Stimulated activated CD8-positive, alpha-beta memory T cell treated with anti-CD3 and anti-CD28 coated beads, Interleukin-15, amount 100 ng/mL, for 24 hours (primary cell): Measurements from ENCODE around the gene MS4A6A.
"Not testable (repeated sequence)": the region's sequence is repeated elsewhere in the genome, so short reads cannot be mapped to it uniquely, and the experiment has no call there.

Experiments
- DNase-seq: peaks from one replicate; pipeline ENCODE4 v3.0.0-alpha.2; 2020; ENCODE audit warnings: low read depth

Gene MS4A6A

DNA sequence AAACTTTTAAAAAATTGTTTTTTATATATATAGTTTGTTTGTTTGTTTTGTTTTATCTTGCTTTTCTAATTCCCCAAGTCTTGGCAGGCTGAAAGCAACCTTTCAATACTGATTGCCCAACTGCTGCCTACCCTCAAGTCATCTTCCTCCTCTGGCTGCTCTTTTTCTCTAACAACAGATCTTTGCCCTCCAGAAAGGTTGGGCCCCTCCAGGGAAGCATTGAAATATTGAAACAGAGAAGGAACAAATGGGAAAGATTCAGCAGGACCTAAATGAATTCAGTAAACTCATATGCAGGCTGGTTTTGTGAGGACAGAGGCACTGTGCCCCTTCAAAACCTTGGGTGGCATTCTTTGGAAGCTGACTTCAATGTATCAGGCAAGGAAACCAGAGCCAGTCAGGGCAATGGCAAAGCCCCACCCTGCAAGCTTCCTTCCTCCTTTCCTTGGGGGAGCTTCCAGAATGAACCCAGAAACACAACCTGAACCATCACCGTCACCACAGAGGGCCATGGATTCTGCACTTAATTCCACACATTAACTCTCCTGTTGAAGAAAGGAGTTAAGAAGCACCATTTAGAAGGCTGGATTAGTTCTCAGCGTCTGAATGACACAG, 815 bp upstream of the MS4A6A start:
- no peak for DNase-seq

DNA sequence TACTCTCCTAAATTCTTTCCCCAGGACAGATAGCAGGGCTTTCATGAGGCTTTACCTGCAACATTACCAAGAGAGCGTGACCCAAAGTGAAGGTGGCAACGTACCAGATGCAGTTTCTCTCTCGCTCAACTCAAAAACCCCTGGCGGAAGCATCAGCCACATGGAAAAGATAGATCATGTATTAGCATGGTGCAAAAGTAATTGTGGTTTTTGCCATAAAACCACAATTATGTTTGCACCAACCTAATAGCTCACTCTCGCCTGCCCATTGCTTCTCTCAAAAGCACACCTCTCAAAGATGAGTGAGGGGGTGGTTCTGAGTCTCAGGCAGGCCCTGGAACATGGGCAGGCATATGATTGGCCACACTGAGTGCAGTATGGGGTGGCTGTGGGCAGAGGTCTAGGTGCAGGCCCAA, 7.0 kb downstream of the MS4A6A start:
- DNase-seq, result no peak

GRCh38 chr11:60172011-60172410, 10.9 kb downstream of the MS4A6A start:
- DNase-seq, result no peak

DNA sequence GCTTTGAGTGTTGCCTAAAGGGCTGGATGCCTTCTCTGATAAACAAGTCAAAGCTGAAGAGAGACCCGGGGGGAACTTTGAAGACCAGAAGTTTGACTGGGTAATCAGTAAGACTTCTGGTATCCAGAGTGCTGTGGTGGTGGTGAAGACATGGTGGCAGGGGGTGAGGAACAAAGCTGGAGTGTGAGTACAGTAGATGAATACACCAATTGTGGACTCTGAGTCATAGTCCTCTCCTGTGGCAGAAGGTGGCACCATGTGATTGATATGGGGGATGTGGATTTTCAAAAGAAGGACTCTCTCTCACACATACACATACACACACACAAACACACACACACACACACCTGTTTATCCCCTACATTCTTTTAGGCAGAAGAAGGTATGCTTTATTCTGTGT, 12.3 kb downstream of the MS4A6A start:
- no peak for DNase-seq

GRCh38 chr11:60169264-60169915, 13.5 kb downstream of the MS4A6A start:
- DNase-seq, result no peak

GRCh38 chr11:60168306-60168705, 14.6 kb downstream of the MS4A6A start:
- no peak for DNase-seq

GRCh38 chr11:60165951-60166350, 16.9 kb downstream of the MS4A6A start:
- DNase-seq, result no peak

DNA sequence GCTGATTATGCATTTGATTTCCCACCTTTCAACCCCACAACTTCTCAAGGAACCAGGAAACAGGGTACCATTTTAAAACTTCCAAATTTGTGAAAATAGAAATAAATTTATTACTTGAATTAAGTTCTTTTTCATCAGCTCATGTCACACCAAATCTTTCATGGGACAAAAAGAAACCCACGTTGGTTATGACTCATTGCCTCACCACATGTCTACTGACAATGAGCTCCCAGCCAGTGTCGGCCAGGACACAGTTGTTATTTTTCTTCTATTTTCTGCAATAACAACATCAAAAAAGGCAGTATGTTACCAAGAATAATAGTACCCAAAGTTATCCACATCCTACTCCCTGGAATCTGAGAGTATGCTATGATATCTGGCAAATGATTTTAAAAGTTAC, 17.3 kb downstream of the MS4A6A start:
- DNase-seq, result no peak

DNA sequence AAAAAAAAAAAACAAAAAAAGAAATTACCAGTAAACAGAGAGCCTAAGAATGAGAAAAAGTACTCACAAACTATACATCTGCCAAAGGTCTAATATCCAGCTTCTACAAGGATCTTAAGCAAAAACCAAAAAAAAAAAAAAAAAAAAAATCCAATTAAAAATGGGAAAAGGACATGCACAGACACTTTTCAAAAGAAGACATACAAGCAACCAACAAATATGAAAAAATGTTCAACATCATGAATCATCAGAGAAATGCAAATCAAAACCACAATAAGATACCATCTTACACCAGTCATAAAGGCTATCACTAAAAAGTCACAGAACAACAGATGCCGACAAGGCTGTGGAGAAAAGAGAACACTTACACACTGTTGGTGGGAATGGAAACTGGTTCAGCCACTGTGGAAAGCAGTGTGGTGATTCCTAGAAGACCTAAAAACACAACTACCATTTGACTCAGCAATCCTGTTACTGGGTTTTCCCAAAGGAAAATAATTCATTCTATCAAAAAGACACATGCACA, 18.3 kb downstream of the MS4A6A start:
- no peak for DNase-seq

- DNase-seq, result no peak
These were observed 21.1 kb downstream of the MS4A6A start for GRCh38 chr11:60161766-60162165.

DNA sequence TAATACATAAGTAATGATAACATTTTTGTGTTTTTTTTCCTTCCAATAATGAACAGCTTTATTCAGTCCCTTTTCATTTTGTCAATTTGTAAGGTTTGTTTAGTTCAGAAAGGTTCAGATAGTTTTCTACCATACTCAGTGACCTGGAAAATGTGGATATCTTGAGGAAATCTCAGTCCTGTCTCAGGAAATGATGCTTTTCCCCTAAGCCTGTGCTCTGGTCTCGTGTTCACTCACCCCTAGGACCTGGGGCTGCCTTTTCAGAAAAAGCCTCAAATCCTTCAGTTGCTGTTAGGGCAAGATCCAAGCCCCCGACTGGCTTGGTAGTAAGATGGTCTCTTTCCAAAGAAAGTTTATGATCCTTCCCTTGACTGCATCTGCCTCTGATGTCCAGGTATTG, 21.8 kb downstream of the MS4A6A start:
- no peak for DNase-seq

DNA sequence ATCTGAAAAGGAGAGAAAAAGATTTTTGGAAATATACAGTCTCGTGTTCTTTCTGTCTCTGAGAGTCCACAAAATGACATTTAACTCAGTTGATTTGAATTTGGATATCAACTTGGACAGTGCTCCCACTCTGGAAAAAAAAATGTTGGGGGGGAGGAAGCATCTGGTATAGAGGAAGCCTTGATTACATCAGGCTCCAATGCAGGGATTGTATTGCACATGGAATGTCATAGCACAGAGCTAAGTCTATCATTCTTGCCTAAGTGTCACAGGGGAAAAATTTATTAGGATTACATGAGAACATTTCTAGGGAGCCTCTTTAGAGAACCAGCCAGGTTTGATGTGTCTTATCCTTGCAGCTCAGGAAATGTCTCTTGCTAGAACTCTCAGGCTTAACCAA, 23.0 kb downstream of the MS4A6A start:
- DNase-seq, result no peak

- DNase-seq, result no peak
These were observed 23.6 kb downstream of the MS4A6A start for GRCh38 chr11:60159284-60159683.

GRCh38 chr11:60158636-60159035, 24.2 kb downstream of the MS4A6A start:
- no peak for DNase-seq

DNA sequence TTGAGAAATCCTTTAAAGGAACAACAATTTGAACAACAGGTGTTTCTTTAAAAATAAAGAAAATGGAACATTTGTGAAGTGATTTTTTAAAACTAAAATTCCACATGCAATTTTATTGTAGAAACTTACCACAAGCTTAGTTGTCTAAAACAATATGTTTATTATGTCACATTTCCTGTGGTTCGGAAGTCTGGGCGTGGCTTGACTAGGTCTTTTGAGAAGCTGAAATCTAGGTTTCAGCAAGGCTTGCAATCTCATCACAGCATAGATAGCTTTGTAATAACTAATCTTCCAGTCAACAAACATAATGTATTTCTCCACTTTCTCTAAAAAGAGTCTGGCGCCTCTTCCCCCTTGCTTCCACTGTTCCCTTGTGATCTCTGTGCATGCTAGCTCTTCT, 27.0 kb downstream of the MS4A6A start:
- DNase-seq, result no peak

- not testable (repeated sequence) for DNase-seq
These were observed 30.2 kb downstream of the MS4A6A start for GRCh38 chr11:60152727-60153126.

DNA sequence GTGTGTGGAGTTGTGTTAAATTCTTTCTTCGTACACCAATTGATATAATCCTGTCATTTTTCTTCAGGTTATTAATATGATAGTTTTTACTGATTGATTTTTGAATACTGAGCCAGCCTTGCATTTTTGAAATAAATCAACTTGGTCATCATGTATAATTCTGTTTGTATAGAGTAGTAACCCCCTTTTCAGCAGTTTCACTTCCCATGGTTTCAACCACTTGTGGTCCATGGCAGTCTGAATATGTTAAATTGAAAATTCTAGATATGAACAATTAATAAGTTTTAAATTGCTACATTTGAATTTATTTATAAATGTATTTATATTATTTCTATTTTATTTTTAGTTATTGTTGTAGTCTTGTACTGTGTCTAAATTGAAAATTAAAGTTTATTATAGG, 32.6 kb downstream of the MS4A6A start:
- DNase-seq, result no peak

- DNase-seq, result no peak
These were observed 37.2 kb downstream of the MS4A6A start for GRCh38 chr11:60145677-60146076.

GRCh38 chr11:60143768-60144167, 39.1 kb downstream of the MS4A6A start:
- no peak for DNase-seq

- DNase-seq, result no peak
These were observed 49.0 kb downstream of the MS4A6A start for GRCh38 chr11:60133917-60134316.

DNA sequence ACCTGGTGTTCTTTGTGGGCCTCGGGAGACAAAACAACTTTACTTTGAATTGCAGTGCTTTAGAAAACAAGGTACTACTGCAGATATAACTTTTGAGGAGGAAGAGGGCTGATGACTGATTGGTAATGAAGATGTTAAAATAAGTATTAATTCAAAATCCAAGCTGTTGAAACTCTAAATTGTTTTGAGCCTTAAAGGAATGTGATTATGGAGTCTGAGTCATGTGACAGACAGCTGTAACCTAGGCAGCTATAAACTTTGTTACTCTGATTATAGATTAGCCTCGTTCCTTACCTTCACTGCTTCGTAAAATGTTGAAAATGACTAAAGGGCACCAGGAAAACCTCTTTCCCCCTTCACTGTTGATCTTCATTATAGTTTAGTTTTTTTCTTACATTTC, 51.0 kb downstream of the MS4A6A start:
- DNase-seq, result no peak

- DNase-seq, result no peak
These were observed 52.4 kb downstream of the MS4A6A start for GRCh38 chr11:60130496-60130895.

DNA sequence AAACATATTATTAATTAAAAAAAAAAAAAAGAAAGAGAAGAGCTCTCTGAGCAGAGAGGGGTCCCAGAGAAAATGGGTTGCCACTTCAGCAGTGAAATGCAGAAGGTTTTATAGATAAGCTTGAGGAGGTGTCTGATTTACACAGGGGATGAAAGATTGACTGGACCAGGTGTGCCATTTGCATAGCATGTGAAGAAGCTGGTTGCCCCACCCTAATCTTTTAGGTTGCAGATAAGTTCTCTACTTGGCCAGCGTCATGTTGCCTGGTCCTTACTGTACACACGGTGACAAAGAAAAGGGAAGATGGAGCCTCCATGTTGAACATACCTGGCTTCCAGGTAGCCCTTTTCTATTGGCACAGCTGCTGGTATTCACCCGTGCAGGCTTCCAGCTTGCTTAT, 53.0 kb downstream of the MS4A6A start:
- DNase-seq, result no peak

- DNase-seq, result not testable (repeated sequence)
These were observed 54.0 kb downstream of the MS4A6A start for GRCh38 chr11:60128866-60129265.
